GM12865 (cell line): ENCODE measurements around the gene XIRP2.

Experiments used
- DNase-seq: peaks from one replicate; pipeline ENCODE4 v3.0.0; 2010; ENCODE audit warnings: low read depth
- H3K4me3 ChIP-seq: 2 replicates; pipeline ENCODE4 v1.5.1; 2011; ENCODE audit warnings: mild to moderate bottlenecking, low read depth, low read length, control low read depth
- TF ChIP-seq, protein P1 (sequence below): IDR thresholded peaks from 2 replicates; pipeline ENCODE4 v1.5.1; 2011; ENCODE audit warnings: low read length, control low read depth, low read depth, inconsistent platforms; ENCODE audit not compliant: insufficient read depth; ENCODE audit errors: missing control alignments

Gene XIRP2

DNA sequence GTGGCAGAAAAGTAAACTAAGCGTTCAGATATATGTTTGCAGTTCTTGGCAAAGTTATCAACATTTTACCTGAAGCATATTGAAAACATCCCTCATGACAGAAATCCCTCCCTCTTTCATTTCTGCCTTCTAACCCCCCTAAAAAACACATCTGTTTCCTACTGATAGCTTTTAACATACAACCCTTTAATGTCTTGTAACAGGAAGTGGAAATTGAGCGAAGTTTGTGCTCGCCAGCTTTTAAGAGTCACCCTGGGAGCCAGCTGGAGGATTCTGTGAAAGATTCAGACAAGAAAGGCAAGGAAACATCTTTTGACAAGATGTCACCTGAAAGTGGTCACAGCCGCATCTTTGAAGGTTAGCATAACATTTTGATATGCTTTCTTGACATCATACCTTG is 247.4 kb downstream of the XIRP2 start:
- H3K4me3 ChIP-seq: no peak overlapping the region
- no peak for DNase-seq
- TF ChIP-seq, protein P1, sequence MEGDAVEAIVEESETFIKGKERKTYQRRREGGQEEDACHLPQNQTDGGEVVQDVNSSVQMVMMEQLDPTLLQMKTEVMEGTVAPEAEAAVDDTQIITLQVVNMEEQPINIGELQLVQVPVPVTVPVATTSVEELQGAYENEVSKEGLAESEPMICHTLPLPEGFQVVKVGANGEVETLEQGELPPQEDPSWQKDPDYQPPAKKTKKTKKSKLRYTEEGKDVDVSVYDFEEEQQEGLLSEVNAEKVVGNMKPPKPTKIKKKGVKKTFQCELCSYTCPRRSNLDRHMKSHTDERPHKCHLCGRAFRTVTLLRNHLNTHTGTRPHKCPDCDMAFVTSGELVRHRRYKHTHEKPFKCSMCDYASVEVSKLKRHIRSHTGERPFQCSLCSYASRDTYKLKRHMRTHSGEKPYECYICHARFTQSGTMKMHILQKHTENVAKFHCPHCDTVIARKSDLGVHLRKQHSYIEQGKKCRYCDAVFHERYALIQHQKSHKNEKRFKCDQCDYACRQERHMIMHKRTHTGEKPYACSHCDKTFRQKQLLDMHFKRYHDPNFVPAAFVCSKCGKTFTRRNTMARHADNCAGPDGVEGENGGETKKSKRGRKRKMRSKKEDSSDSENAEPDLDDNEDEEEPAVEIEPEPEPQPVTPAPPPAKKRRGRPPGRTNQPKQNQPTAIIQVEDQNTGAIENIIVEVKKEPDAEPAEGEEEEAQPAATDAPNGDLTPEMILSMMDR: no peak

DNA sequence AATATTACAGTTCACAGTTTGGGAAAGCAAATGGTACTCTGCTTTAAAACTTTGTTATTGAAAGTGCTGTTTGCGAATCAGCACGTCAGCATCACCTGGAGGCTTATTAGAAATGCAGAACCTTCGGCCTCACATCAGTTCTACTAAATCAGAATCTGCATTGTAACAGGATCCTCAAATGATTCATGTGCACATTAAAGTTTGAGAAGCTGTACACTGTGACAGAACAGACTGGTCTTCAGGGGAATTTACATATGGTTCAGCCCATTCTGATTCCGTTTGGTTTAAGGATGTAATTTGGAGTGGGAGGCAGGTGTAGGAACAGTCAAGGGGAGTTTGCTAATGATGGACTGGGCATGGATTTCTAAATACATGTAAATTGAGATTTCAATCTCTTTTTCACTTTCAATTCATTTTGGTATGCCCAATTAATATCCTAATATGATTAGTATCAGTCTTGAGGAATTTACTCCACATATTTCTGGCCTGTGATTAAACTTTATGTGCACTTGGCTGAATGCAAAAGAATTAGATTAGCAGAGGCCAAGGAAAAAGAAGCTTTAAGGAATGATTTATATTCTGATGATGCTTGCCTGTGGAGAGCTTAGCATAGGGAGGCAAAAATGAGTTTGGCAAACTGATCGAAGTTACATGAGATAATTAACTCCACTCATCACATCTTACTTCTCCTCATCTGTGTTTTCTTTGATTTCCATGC is 248.8 kb downstream of the XIRP2 start:
- H3K4me3 ChIP-seq: no peak overlapping the region
- TF ChIP-seq, protein P1: no peak
- DNase-seq: no peak

DNA sequence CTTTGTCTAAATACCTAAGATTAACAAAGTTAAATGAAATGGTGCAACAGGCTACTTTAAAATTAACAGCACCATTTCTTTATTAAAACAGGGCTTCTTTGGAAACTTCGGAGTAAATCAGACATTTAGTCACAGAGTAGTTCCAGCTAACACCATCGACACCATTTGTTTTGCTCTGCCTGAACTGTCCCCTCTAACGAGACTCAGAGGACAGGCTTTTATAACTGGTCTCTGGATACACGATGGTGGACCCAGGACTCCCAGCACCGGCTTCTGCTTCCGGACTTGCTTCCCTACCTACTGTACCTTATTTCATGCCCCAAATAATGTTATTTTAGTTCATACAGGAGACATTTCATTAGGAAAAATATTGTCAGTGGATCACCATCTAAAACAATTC is 252.1 kb downstream of the XIRP2 start:
- no peak for DNase-seq
- TF ChIP-seq, protein P1: no peak
- H3K4me3 ChIP-seq: no peak overlapping the region

DNA sequence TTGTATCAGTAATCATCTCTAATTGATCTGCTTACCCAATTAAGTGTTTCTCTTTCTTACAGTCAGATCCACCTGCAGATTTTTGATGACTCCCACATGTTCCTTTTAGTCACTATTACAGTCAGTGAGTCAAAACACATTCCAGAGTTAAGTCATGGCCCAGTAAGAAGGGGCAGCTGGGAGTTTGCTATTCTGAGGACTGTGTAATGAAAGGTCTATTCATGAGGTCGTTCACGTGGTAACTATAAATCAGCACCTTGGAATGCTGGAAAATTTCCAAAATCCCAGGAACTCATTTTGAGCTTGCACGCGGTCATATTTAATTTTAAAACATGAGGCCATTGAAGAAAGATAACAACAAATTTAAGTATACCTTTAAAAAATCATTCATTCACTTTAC is 252.5 kb downstream of the XIRP2 start:
- no peak overlapping the region for H3K4me3 ChIP-seq
- no peak for DNase-seq
- TF ChIP-seq, protein P1: no peak

DNA sequence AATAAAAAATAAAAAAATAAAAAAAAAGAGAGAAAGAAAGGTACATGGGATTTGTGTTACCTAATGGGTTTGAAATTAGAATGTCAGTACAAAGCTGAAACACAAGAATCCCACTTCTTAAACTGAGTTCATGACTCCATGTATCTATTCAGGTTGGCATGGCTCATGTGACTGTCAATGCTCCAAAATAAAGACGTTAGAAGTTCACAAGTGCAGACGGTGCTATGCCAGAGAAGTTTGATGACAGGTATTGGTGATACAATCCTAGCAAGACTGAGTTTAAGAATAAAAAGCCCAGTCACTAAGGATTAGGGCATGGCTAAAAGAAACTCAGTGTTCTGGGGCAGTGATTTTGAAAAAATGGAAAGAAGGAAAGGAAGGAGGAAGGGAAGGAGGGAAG is 254.3 kb downstream of the XIRP2 start:
- no peak for DNase-seq
- TF ChIP-seq, protein P1: no peak
- no peak overlapping the region for H3K4me3 ChIP-seq

DNA sequence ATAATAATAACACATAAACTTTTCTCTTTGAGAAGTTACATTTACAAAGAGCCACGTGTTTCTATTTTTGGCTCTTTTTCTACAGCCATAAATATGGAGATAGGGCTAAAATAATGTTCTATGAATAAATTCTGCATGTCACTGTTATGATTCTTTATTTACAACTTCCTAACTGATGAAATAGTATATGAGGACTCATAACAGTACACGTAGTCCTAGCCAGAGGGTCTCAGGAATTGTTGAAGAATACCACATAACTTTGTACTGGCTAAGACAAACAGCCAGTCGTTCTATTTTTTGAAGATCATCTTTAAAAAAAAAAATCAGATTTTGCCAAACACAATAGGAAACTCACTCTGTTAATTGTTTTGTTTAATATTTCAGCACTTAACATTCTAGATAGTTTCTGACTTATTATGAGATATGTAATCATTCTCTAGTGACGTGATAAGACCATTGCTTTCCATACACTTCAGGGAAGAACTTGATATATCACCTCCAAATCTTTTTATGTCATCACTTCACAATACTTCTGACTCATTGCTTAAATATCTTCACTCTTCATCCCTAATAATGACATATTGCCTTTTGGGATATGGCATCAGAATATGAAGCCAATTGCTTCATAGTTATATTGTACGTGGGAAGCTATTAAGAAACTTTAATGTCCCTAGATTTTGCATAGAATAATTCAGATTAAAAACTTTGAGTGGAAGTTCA is 256.1 kb downstream of the XIRP2 start:
- TF ChIP-seq, protein P1: no peak
- DNase-seq: no peak

More for the DNA sequence above, 256.1 kb downstream of the XIRP2 start:
- no peak overlapping the region for H3K4me3 ChIP-seq
